WTC11 (cell line): ENCODE results near the gene LAMA1. TPM values are rescaled to one million over a fixed set of nuclear protein-coding genes. Genes with fewer than 3 reads are reported as not detected.

Experiments used
- ATAC-seq: fragments of 200-7000 bp; cut with Tn5 transposase; 2 replicates; pipeline ENCODE4 v1.10.0; 2021; ENCODE audit warnings: mild to moderate bottlenecking, moderate library complexity
- CTCF ChIA-PET: fragments of 300-600 bp; sonication (Branson Sonifier 250); formaldehyde crosslinking; loops from one replicate; lab custom pipeline; 2021; ENCODE audit warnings: antibody characterized with exemption; lab: Charles Lee
- POLR2A ChIA-PET: fragments of 350-600 bp; sonication (Branson Sonifier 250); formaldehyde crosslinking; loops from one replicate; lab custom pipeline; 2021; ENCODE audit warnings: antibody characterized with exemption; lab: Charles Lee
- DNase-seq: peaks from one replicate; pipeline ENCODE4 v3.0.0; 2021; ENCODE audit warnings: low spot score
- H3K27ac Mint-ChIP-seq: 2 replicates; pipeline ENCODE4 v1.8.0; 2021; ENCODE audit warnings: mixed read lengths
- H3K27me3 Mint-ChIP-seq: 2 replicates; pipeline ENCODE4 v1.8.0; 2021; ENCODE audit warnings: low read depth, mild to moderate bottlenecking, moderate library complexity, mixed read lengths
- H3K36me3 Mint-ChIP-seq: 2 replicates; pipeline ENCODE4 v1.8.0; 2021; ENCODE audit warnings: mixed read lengths
- H3K4me1 Mint-ChIP-seq: 2 replicates; pipeline ENCODE4 v1.8.0; 2022; ENCODE audit warnings: mixed read lengths
- H3K4me3 Mint-ChIP-seq: 2 replicates; pipeline ENCODE4 v1.8.0; 2021; ENCODE audit warnings: mild to moderate bottlenecking, moderate library complexity, mixed read lengths
- H3K9me3 Mint-ChIP-seq: 2 replicates; pipeline ENCODE4 v1.8.0; 2021; ENCODE audit warnings: mixed read lengths
- AFF4 ChIP-seq: sonication (generic); formaldehyde crosslinking; IDR thresholded peaks from 2 replicates; pipeline ENCODE4 v1.8.1; 2023; ENCODE audit warnings: mild to moderate bottlenecking, missing genetic modification reagents, borderline replicate concordance
- AR ChIP-seq: fragments of 250-450 bp; sonication (Bioruptor Pico); IDR thresholded peaks from 2 replicates; pipeline ENCODE4 v1.9.0; 2021; ENCODE audit warnings: mild to moderate bottlenecking
- CBFB ChIP-seq: sonication (generic); formaldehyde crosslinking; IDR thresholded peaks from 2 replicates; pipeline ENCODE4 v1.8.1; 2022; ENCODE audit warnings: mild to moderate bottlenecking, low read depth, missing genetic modification reagents
- CDX4 ChIP-seq: fragments of 250-450 bp; sonication (Bioruptor Pico); IDR thresholded peaks from 2 replicates; pipeline ENCODE4 v1.9.0; 2021; ENCODE audit warnings: moderate library complexity, mild to moderate bottlenecking, inconsistent platforms, borderline replicate concordance
- E2F4 ChIP-seq: sonication (generic); formaldehyde crosslinking; IDR thresholded peaks from 2 replicates; pipeline ENCODE4 v1.8.1; 2022; ENCODE audit warnings: low read depth, mild to moderate bottlenecking, moderate library complexity, missing genetic modification reagents, borderline replicate concordance
- ERG ChIP-seq: fragments of 250-450 bp; sonication (Bioruptor Pico); IDR thresholded peaks from 2 replicates; pipeline ENCODE4 v1.8.0; 2021; ENCODE audit warnings: mild to moderate bottlenecking
- JAZF1 ChIP-seq: fragments of 250-450 bp; sonication (Bioruptor Pico); IDR thresholded peaks from 2 replicates; pipeline ENCODE4 v1.9.0; 2021; ENCODE audit warnings: moderate library complexity, mild to moderate bottlenecking, inconsistent platforms
- MYBL2 ChIP-seq: sonication (generic); formaldehyde crosslinking; IDR thresholded peaks from 2 replicates; pipeline ENCODE4 v1.8.1; 2023; ENCODE audit warnings: mild to moderate bottlenecking, moderate library complexity, missing genetic modification reagents
- NFATC4 ChIP-seq: fragments of 250-450 bp; sonication (Bioruptor Pico); IDR thresholded peaks from 2 replicates; pipeline ENCODE4 v1.9.0; 2021; ENCODE audit warnings: mild to moderate bottlenecking
- OVOL2 ChIP-seq: fragments of 250-450 bp; sonication (Bioruptor Pico); IDR thresholded peaks from 2 replicates; pipeline ENCODE4 v1.9.0; 2021; ENCODE audit warnings: mild to moderate bottlenecking, borderline replicate concordance
- PRDM15 ChIP-seq: sonication (generic); formaldehyde crosslinking; IDR thresholded peaks from 2 replicates; pipeline ENCODE4 v1.8.0; 2022; ENCODE audit warnings: missing genetic modification reagents
- PREB ChIP-seq: sonication (generic); formaldehyde crosslinking; IDR thresholded peaks from 2 replicates; pipeline ENCODE4 v1.8.1; 2022; ENCODE audit warnings: mild to moderate bottlenecking, missing genetic modification reagents, moderate library complexity, borderline replicate concordance
- PRRX2 ChIP-seq: fragments of 250-450 bp; sonication (Bioruptor Pico); IDR thresholded peaks from 2 replicates; pipeline ENCODE4 v1.8.0; 2021; ENCODE audit warnings: mild to moderate bottlenecking
- SOX15 ChIP-seq: fragments of 250-450 bp; sonication (Bioruptor Pico); IDR thresholded peaks from 2 replicates; pipeline ENCODE4 v1.9.0; 2021; ENCODE audit warnings: mild to moderate bottlenecking
- ZNF263 ChIP-seq: sonication (generic); formaldehyde crosslinking; IDR thresholded peaks from 2 replicates; pipeline ENCODE4 v1.8.1; 2022; ENCODE audit warnings: low read depth, mild to moderate bottlenecking, moderate library complexity, missing genetic modification reagents
- ZNF416 ChIP-seq: fragments of 250-450 bp; sonication (Bioruptor Pico); IDR thresholded peaks from 2 replicates; pipeline ENCODE4 v1.9.0; 2021; ENCODE audit warnings: mild to moderate bottlenecking, inconsistent platforms
- total RNA-seq: library from RNA; stranded (reverse); gene quantifications from 3 replicates; pipeline ENCODE4 v1.2.3, GENCODE V29; 2021

LAMA1 gene
- total RNA-seq, 1 experiment from 2014 or later, result 50.7 TPM

- CTCF ChIA-PET, result interaction anchor here (1.2 to 2.1 kb wide), 3 partner anchors 19 to 238 kb away, joined by 3 to 6 read pairs (median 5); no protein-coding TSS in a partner anchor
- Mint-ChIP-seq H3K4me3 (no peak overlapping the region), H3K27me3 (no peaks in the 10 kb centered on the region), H3K4me1 (peaks cover 4% of the 10 kb centered on the region), H3K36me3 (no peaks in the 10 kb centered on the region), H3K27ac (no peak overlapping the region)
- no peak for DNase-seq
- TF ChIP-seq SOX15 (CRISPR knock-in tag), result no peak
- no peak for TF ChIP-seq CDX4
- no peak for TF ChIP-seq E2F4 (CRISPR knock-in tag)
- TF ChIP-seq AFF4, result no peak
- no peak for TF ChIP-seq NFATC4 (CRISPR knock-in tag)
- no peak for TF ChIP-seq ZNF416 (CRISPR knock-in tag)
- no peak for TF ChIP-seq PRRX2 (CRISPR knock-in tag)
- TF ChIP-seq MYBL2, result no peak
- TF ChIP-seq, all 79 proteins: peak for 0
- ATAC-seq, result no peak
- POLR2A ChIA-PET, result no interaction called here
- H3K9me3 Mint-ChIP-seq, result peaks cover 4% of the 10 kb centered on the region; the same call in 1 of the 2 replicates
These were observed 40.2 kb upstream of the LAMA1 start for GRCh38 chr18:7157760-7158159.

- TF ChIP-seq OVOL2 (no peak), AR (CRISPR knock-in tag) (no peak)
- Mint-ChIP-seq H3K4me3 (no peak overlapping the region), H3K4me1 (peaks cover 4% of the 10 kb centered on the region), H3K27ac (no peak overlapping the region), H3K36me3 (no peaks in the 10 kb centered on the region), H3K27me3 (no peaks in the 10 kb centered on the region), H3K9me3 (peaks cover 4% of the 10 kb centered on the region; the same call in 1 of the 2 replicates)
- ChIA-PET POLR2A (interaction anchor here (0.8 kb wide), 1 partner anchor 9 kb away, joined by 3 read pairs; no protein-coding TSS in a partner anchor), CTCF (interaction anchor here (1.7 kb wide), 1 partner anchor 21 kb away, joined by 7 read pairs; no protein-coding TSS in a partner anchor)
- ATAC-seq (no peak), DNase-seq (no peak)
These were observed 38.3 kb upstream of the LAMA1 start for GRCh38 chr18:7155887-7156286.

GRCh38 chr18:7155092-7155491 lies 37.5 kb upstream of the LAMA1 start:
- no peak overlapping the region for H3K27ac Mint-ChIP-seq
- no peaks in the 10 kb centered on the region for H3K36me3 Mint-ChIP-seq
- no peaks in the 10 kb centered on the region for H3K27me3 Mint-ChIP-seq
- H3K4me1 Mint-ChIP-seq, result peaks cover 7% of the 10 kb centered on the region
- no peak overlapping the region for H3K4me3 Mint-ChIP-seq
- H3K9me3 Mint-ChIP-seq, result peaks cover 4% of the 10 kb centered on the region; the same call in 1 of the 2 replicates
- ChIA-PET CTCF (interaction anchor here (1.7 kb wide), 1 partner anchor 22 kb away, joined by 7 read pairs; no protein-coding TSS in a partner anchor), POLR2A (no interaction called here)
- DNase-seq (no peak), ATAC-seq (no peak)
- no peak for TF ChIP-seq MYBL2
- no peak for TF ChIP-seq PRDM15
- no peak for TF ChIP-seq PREB (CRISPR knock-in tag)
- no peak for TF ChIP-seq CBFB
- no peak for TF ChIP-seq JAZF1 (CRISPR knock-in tag)
- TF ChIP-seq ERG (CRISPR knock-in tag), result no peak
- no peak for TF ChIP-seq ZNF263 (CRISPR knock-in tag)
